ENCODE results near the gene IL21R.

IL21R gene

GRCh38 chr16:27407133-27407532, 5.2 kb downstream of the IL21R start (continued):
- TF ChIP-seq, protein P1, sequence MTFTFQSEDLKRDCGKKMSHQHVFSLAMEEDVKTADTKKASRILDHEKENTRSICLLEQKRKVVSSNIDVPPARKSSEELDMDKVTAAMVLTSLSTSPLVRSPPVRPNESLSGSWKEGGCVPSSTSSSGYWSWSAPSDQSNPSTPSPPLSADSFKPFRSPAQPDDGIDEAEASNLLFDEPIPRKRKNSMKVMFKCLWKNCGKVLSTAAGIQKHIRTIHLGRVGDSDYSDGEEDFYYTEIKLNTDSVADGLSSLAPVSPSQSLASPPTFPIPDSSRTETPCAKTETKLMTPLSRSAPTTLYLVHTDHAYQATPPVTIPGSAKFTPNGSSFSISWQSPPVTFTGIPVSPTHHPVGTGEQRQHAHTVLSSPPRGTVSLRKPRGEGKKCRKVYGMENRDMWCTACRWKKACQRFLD (tag by site-specific recombination; IDR thresholded peaks at IDR 0.05): no peak
- TF ChIP-seq EGR2 (tag by site-specific recombination; IDR thresholded peaks at IDR 0.05; ENCODE audit: low read depth) (no peak), ZBTB7A (tag by site-specific recombination; IDR thresholded peaks at IDR 0.05; ENCODE audit: low read depth) (no peak), ZNF266 (tag by site-specific recombination; IDR thresholded peaks at IDR 0.05; ENCODE audit: low read depth) (no peak), ZNF423 (tag by site-specific recombination; IDR thresholded peaks at IDR 0.05) (no peak), ZNF645 (tag by site-specific recombination; IDR thresholded peaks at IDR 0.05) (no peak), ZNF16 (tag by site-specific recombination; IDR thresholded peaks at IDR 0.05; ENCODE audit: low read depth) (no peak), ZNF610 (tag by site-specific recombination; IDR thresholded peaks at IDR 0.05; ENCODE audit: borderline replicate concordance) (no peak), ZNF629 (tag by site-specific recombination; IDR thresholded peaks at IDR 0.05) (no peak), SALL2 (tag by site-specific recombination; IDR thresholded peaks at IDR 0.05; ENCODE audit: borderline replicate concordance) (no peak), ZNF768 (tag by site-specific recombination; IDR thresholded peaks at IDR 0.05) (no peak), ZNF692 (tag by site-specific recombination; IDR thresholded peaks at IDR 0.05) (no peak)

GRCh38 chr16:27408012-27408601, 6.1 kb downstream of the IL21R start:
- POLR2A ChIA-PET: no interaction called here
- Histone ChIP-seq H3K36me3 (ENCODE audit: control insufficient read depth in 2 of 2, insufficient read depth in 1 of 2, low read length in 2 of 2) (no peaks in the 10 kb centered on the region), H3K27ac (ENCODE audit: extremely low read depth, low read depth, low read length) (no peak overlapping the region), H3K4me1 (ENCODE audit: control insufficient read depth, insufficient read depth, low read length) (no peaks in the 10 kb centered on the region), H3K9me3 (ENCODE audit: control insufficient read depth, insufficient read depth, low read depth, low read length) (no peaks in the 10 kb centered on the region), H3K4me3 (ENCODE audit: low read depth, low read length) (no peak overlapping the region)
- TF ChIP-seq ZNF692 (tag by site-specific recombination; IDR thresholded peaks at IDR 0.05) (peak; percentile 75), ZNF677 (tag by site-specific recombination; IDR thresholded peaks at IDR 0.05) (no peak)
- CTCF ChIA-PET: no interaction called here

GRCh38 chr16:27408602-27409031, 6.6 kb downstream of the IL21R start:
- H3K27ac ChIP-seq (ENCODE audit: extremely low read depth, low read depth, low read length): no peak overlapping the region
- ChIA-PET CTCF (no interaction called here), POLR2A (no interaction called here)
- H3K4me1 ChIP-seq (ENCODE audit: control insufficient read depth, insufficient read depth, low read length): no peaks in the 10 kb centered on the region
- no peaks in the 10 kb centered on the region for H3K36me3 ChIP-seq (ENCODE audit: control insufficient read depth in 2 of 2, insufficient read depth in 1 of 2, low read length in 2 of 2)
- H3K9me3 ChIP-seq (ENCODE audit: control insufficient read depth, insufficient read depth, low read depth, low read length): no peaks in the 10 kb centered on the region
- no peak overlapping the region for H3K4me3 ChIP-seq (ENCODE audit: low read depth, low read length)
- TF ChIP-seq, protein P2, sequence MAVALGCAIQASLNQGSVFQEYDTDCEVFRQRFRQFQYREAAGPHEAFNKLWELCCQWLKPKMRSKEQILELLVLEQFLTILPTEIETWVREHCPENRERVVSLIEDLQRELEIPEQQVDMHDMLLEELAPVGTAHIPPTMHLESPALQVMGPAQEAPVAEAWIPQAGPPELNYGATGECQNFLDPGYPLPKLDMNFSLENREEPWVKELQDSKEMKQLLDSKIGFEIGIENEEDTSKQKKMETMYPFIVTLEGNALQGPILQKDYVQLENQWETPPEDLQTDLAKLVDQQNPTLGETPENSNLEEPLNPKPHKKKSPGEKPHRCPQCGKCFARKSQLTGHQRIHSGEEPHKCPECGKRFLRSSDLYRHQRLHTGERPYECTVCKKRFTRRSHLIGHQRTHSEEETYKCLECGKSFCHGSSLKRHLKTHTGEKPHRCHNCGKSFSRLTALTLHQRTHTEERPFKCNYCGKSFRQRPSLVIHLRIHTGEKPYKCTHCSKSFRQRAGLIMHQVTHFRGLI (tag by site-specific recombination; IDR thresholded peaks at IDR 0.05): no peak
- TF ChIP-seq ELK4 (IDR thresholded peaks at IDR 0.05; ENCODE audit: borderline replicate concordance, low read depth, low read length): no peak
- no peak for TF ChIP-seq ZNF416 (tag by site-specific recombination; IDR thresholded peaks at IDR 0.05)
- no peak for TF ChIP-seq GLIS2 (tag by site-specific recombination; IDR thresholded peaks at IDR 0.05)
- TF ChIP-seq, protein P3, sequence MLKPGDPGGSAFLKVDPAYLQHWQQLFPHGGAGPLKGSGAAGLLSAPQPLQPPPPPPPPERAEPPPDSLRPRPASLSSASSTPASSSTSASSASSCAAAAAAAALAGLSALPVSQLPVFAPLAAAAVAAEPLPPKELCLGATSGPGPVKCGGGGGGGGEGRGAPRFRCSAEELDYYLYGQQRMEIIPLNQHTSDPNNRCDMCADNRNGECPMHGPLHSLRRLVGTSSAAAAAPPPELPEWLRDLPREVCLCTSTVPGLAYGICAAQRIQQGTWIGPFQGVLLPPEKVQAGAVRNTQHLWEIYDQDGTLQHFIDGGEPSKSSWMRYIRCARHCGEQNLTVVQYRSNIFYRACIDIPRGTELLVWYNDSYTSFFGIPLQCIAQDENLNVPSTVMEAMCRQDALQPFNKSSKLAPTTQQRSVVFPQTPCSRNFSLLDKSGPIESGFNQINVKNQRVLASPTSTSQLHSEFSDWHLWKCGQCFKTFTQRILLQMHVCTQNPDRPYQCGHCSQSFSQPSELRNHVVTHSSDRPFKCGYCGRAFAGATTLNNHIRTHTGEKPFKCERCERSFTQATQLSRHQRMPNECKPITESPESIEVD (tag by site-specific recombination; IDR thresholded peaks at IDR 0.05): no peak
- no peak for TF ChIP-seq SP3 (tag by site-specific recombination; IDR thresholded peaks at IDR 0.05)
- TF ChIP-seq SETDB1 (IDR thresholded peaks at IDR 0.05; ENCODE audit: insufficient read length, low read length): no peak
- TF ChIP-seq INSM2 (tag by site-specific recombination; IDR thresholded peaks at IDR 0.05): no peak
- TF ChIP-seq ZNF530 (tag by site-specific recombination; IDR thresholded peaks at IDR 0.05; ENCODE audit: low read depth): no peak

Measured in HEK293 (cell line).